PFSK-1 (cell line): ENCODE data around the gene GNAZ.

Source experiments
- FOXP2 ChIP-seq: optimal IDR thresholded peaks from 2 replicates; pipeline ENCODE3; 2011; ENCODE audit warnings: borderline replicate concordance, control low read depth, inconsistent platforms; ENCODE audit not compliant: insufficient read depth; ENCODE audit errors: extremely low read length, extremely low read depth
- POLR2AphosphoS5 ChIP-seq: IDR thresholded peaks from 2 replicates; pipeline ENCODE4 v1.6.1; 2012; ENCODE audit warnings: low read depth, mild to moderate bottlenecking, control low read depth, low read length, moderate library complexity
- SIN3A ChIP-seq: IDR thresholded peaks from 2 replicates; pipeline ENCODE4 v1.6.1; 2012; ENCODE audit warnings: mild to moderate bottlenecking, low read length, moderate library complexity, borderline replicate concordance; ENCODE audit not compliant: insufficient read depth
- TAF1 ChIP-seq: IDR thresholded peaks from 2 replicates; pipeline ENCODE4 v1.6.1; 2012; ENCODE audit warnings: low read length, control low read depth, borderline replicate concordance; ENCODE audit not compliant: insufficient read depth
- TF ChIP-seq, protein P1 (sequence below), 2 experiments: IDR thresholded peaks; 2 replicates each; pipeline versions ENCODE4 v1.6.1 to v1.8.0; 2011 to 2012; ENCODE audit warnings: low read depth in 2 of 2, low read length in 2 of 2, control low read depth in 1 of 2, inconsistent platforms in 1 of 2, mild to moderate bottlenecking in 1 of 2, moderate library complexity in 1 of 2; ENCODE audit not compliant: insufficient read depth in 1 of 2

GNAZ gene

DNA sequence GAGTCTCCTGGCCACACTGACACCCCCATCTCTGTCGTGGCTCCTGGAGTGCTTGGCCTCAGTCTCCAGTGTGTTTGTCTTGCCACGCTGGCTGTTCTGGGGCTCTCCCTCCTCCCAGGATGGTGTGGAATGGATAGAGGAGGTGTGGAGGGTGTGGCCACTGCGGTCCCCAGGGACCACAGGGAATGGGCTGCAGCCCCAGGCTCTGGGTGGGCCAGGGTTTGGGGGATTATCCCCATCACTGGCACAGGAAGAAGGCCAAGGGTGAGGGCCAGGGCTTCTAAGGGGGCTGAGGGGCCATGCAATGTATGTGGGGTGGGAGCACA lies 8.1 kb downstream of the GNAZ start:
- no peak for TF ChIP-seq SIN3A

GRCh38 chr22:23079240-23079768 lies 9.0 kb downstream of the GNAZ start:
- TF ChIP-seq FOXP2 (no peak), POLR2AphosphoS5 (no peak), SIN3A (no peak), TAF1 (no peak)
- TF ChIP-seq, protein P1, sequence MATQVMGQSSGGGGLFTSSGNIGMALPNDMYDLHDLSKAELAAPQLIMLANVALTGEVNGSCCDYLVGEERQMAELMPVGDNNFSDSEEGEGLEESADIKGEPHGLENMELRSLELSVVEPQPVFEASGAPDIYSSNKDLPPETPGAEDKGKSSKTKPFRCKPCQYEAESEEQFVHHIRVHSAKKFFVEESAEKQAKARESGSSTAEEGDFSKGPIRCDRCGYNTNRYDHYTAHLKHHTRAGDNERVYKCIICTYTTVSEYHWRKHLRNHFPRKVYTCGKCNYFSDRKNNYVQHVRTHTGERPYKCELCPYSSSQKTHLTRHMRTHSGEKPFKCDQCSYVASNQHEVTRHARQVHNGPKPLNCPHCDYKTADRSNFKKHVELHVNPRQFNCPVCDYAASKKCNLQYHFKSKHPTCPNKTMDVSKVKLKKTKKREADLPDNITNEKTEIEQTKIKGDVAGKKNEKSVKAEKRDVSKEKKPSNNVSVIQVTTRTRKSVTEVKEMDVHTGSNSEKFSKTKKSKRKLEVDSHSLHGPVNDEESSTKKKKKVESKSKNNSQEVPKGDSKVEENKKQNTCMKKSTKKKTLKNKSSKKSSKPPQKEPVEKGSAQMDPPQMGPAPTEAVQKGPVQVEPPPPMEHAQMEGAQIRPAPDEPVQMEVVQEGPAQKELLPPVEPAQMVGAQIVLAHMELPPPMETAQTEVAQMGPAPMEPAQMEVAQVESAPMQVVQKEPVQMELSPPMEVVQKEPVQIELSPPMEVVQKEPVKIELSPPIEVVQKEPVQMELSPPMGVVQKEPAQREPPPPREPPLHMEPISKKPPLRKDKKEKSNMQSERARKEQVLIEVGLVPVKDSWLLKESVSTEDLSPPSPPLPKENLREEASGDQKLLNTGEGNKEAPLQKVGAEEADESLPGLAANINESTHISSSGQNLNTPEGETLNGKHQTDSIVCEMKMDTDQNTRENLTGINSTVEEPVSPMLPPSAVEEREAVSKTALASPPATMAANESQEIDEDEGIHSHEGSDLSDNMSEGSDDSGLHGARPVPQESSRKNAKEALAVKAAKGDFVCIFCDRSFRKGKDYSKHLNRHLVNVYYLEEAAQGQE (IDR thresholded peaks at IDR 0.05; ENCODE audit: insufficient read depth in 1 of 2, low read depth in 2 of 2, low read length in 2 of 2) = no peak

- TF ChIP-seq TAF1 (no peak), POLR2AphosphoS5 (no peak), SIN3A (no peak), FOXP2 (no peak)
- TF ChIP-seq, protein P1 (IDR thresholded peaks at IDR 0.05; ENCODE audit: insufficient read depth in 1 of 2, low read depth in 2 of 2, low read length in 2 of 2) = no peak
These were observed 9.6 kb downstream of the GNAZ start for GRCh38 chr22:23079814-23080521.

- TF ChIP-seq POLR2AphosphoS5 = no peak
- TF ChIP-seq TAF1 = no peak
- TF ChIP-seq SIN3A = no peak
- TF ChIP-seq, protein P1 (IDR thresholded peaks at IDR 0.05; ENCODE audit: insufficient read depth in 1 of 2, low read depth in 2 of 2, low read length in 2 of 2) = no peak
- no peak for TF ChIP-seq FOXP2
These were observed 10.4 kb downstream of the GNAZ start for GRCh38 chr22:23080613-23081290.

GRCh38 chr22:23082534-23083314 lies 12.4 kb downstream of the GNAZ start:
- no peak for TF ChIP-seq SIN3A
- TF ChIP-seq TAF1 = no peak
- TF ChIP-seq POLR2AphosphoS5 = no peak
- no peak for TF ChIP-seq FOXP2
- TF ChIP-seq, protein P1 (IDR thresholded peaks at IDR 0.05; ENCODE audit: insufficient read depth in 1 of 2, low read depth in 2 of 2, low read length in 2 of 2) = no peak
